ENCODE measurements around the gene AGPAT1. TPM values are rescaled to one million over a fixed set of nuclear protein-coding genes. Genes with fewer than 3 reads are reported as not detected.
"Not testable (repeated sequence)": the region's sequence is repeated elsewhere in the genome, so short reads cannot be mapped to it uniquely, and the experiment has no call there.

Gene AGPAT1
- polyA plus RNA-seq, 1 experiment = 158 TPM

DNA sequence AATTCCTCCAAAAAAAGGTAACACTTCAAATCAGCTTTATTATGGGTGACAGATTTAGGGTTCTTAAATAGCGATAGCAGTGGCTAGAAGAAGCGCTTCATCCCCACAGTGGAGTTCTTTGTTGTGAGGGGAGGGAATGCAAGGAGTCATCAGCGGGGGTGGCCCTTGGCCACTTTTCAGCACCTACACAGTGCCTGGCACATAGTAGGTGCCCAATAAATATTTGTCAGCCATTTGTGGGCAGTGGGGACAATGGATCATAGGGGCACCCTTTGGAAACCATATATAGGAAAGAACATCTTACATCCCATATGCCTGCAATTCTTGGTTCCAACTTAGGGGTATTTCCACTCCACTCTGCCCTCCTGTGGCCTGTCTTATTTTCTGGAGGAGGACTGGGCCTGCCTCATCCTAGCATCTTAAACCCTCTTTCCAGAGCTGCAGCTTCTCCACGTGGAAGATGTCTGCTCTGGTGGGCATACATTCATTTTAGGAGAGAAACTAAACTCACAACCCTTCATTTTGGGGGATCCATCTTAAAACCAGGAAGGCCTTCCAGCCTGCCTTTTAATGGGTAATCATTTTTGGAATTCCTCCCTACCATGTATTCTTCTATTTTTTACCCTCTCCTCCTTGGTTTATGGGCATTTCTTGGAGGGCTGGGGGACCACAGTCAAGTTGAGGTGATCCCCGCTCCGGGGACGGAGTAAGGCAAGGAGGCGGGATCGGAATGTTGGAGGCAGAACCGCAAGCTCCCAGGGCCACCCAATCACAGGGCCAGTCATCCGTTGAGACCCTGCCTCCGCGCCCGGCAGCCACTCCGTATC, 19.2 kb upstream of the AGPAT1 start:
- CTCF ChIA-PET = interaction anchor here (0.9 to 2.2 kb wide), 11 partner anchors 16 to 148 kb away, joined by 3 to 10 read pairs (median 5); partner anchors contain the start of genes AGPAT1 and EGFL8
- no peaks in the 10 kb centered on the region for H3K27me3 ChIP-seq (ENCODE audit: control insufficient read depth, insufficient read depth, low read length)
- POLR2A ChIA-PET = interaction anchor here (0.8 to 1.5 kb wide), 3 partner anchors 18 to 777 kb away, joined by 3 to 5 read pairs (median 3); no protein-coding TSS in a partner anchor
- H3K4me3 ChIP-seq (ENCODE audit: low read depth, low read length) = peak overlapping the region; percentile 35
- no peaks in the 10 kb centered on the region for H3K36me3 ChIP-seq (ENCODE audit: control insufficient read depth, insufficient read depth, low read length)
- TF ChIP-seq, protein P1, sequence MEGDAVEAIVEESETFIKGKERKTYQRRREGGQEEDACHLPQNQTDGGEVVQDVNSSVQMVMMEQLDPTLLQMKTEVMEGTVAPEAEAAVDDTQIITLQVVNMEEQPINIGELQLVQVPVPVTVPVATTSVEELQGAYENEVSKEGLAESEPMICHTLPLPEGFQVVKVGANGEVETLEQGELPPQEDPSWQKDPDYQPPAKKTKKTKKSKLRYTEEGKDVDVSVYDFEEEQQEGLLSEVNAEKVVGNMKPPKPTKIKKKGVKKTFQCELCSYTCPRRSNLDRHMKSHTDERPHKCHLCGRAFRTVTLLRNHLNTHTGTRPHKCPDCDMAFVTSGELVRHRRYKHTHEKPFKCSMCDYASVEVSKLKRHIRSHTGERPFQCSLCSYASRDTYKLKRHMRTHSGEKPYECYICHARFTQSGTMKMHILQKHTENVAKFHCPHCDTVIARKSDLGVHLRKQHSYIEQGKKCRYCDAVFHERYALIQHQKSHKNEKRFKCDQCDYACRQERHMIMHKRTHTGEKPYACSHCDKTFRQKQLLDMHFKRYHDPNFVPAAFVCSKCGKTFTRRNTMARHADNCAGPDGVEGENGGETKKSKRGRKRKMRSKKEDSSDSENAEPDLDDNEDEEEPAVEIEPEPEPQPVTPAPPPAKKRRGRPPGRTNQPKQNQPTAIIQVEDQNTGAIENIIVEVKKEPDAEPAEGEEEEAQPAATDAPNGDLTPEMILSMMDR (IDR thresholded peaks at IDR 0.05; ENCODE audit: insufficient read depth, low read depth, low read length) = peak; percentile 61
- DNase-seq (ENCODE audit: low read depth) = no peak

DNA sequence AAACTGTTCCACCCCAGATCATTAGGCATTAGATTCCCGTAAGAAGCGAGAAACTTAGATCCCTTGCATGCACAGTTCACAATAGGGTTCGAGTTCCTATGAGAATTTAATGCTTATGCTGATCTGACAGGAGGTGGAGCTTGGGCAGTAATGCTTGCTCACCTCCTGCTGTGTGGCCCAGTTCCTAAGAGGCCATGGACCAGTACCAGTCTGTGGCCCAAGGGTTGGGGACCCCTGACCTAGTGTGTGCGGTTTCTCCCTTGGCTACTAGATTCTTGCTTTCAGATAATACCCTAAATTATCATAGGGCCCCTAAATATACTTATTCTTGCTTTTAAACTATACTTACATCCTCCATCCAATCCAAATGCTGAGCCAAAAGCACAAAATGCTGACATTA, 18.5 kb upstream of the AGPAT1 start:
- CTCF ChIA-PET = interaction anchor here (1.3 to 2.2 kb wide), 3 partner anchors 18 to 111 kb away, joined by 6 to 10 read pairs (median 7); partner anchors contain the start of gene AGPAT1

DNA sequence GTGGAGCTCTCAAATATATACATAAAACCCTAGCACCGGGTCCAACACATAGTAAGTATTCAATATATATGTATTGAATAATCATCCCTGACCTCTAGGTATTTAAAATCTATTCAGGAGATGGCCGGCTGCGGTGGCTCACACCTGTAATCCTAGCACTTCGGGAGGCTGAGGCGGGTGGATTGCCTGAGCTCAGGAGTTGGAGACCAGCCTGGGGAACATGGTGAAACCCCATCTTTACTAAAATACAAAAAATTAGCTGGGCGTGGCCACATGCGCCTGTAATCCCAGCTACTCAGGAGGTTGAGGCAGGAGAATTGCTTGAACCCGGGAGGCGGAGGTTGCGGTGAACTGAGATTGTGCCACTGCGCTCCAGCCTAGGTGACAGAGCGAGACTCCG, 17.2 kb upstream of the AGPAT1 start:
- CTCF ChIA-PET = interaction anchor here (0.9 to 1.6 kb wide), 3 partner anchors 52 to 79 kb away, joined by 4 to 9 read pairs (median 6); no protein-coding TSS in a partner anchor
- H3K36me3 ChIP-seq (ENCODE audit: control insufficient read depth, insufficient read depth, low read length); DNase-seq (ENCODE audit: low read depth); H3K4me3 ChIP-seq (ENCODE audit: low read depth, low read length); H3K27me3 ChIP-seq (ENCODE audit: control insufficient read depth, insufficient read depth, low read length); POLR2A ChIA-PET: not testable (repeated sequence)

More for the DNA sequence above, 18.5 kb upstream of the AGPAT1 start:
- POLR2A ChIA-PET = no interaction called here
- no peak overlapping the region for H3K4me3 ChIP-seq (ENCODE audit: low read depth, low read length)
- H3K27me3 ChIP-seq (ENCODE audit: control insufficient read depth, insufficient read depth, low read length) = no peaks in the 10 kb centered on the region
- no peak for DNase-seq (ENCODE audit: low read depth)
- no peaks in the 10 kb centered on the region for H3K36me3 ChIP-seq (ENCODE audit: control insufficient read depth, insufficient read depth, low read length)
- TF ChIP-seq, protein P1 (IDR thresholded peaks at IDR 0.05; ENCODE audit: insufficient read depth, low read depth, low read length) = no peak

DNA sequence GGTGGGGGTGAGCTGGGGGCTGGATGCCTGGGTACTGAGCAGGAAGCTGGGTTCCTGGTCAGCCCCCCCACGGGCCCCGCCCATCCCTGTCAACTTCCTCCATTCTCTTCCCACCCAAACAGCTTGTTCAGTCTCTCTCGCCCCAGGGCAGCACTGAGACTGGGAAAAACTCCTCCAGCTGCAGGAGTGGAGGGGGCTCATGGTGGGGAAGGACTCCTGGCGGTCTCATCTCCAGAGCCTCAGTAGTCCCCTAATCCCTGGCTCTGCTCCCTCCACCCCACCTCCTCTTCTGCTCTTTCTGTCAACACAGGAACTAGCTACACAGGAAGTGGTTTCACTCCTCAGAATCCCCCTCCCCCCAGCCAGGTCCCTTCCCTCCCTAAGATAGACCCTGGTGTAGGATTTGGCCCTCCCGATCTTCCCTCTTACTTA, 16.7 kb upstream of the AGPAT1 start, which contains the start of gene GPSM3:
Gene GPSM3 (minus strand): TSS at position 36 of the 432 bp plus-strand sequence. CDS start 130 bp downstream, outside the sequence.
- no peak for DNase-seq (ENCODE audit: low read depth)
- ChIA-PET POLR2A (no interaction called here), CTCF (interaction anchor here (0.9 to 1.6 kb wide), 3 partner anchors 53 to 79 kb away, joined by 4 to 9 read pairs (median 6); no protein-coding TSS in a partner anchor)
- no peaks in the 10 kb centered on the region for H3K27me3 ChIP-seq (ENCODE audit: control insufficient read depth, insufficient read depth, low read length)
- peak within 1 kb of the TSS; percentile 7; the same call in 1 of the 2 replicates for H3K4me3 ChIP-seq (ENCODE audit: low read depth, low read length)
- peaks cover 2% of the 10 kb centered on the region; the same call in 1 of the 2 replicates for H3K36me3 ChIP-seq (ENCODE audit: control insufficient read depth, insufficient read depth, low read length)
- TF ChIP-seq, protein P1 (IDR thresholded peaks at IDR 0.05; ENCODE audit: insufficient read depth, low read depth, low read length) = no peak

GRCh38 chr6:32191696-32192607, 16.1 kb upstream of the AGPAT1 start:
- peaks cover 3% of the 10 kb centered on the region; the same call in 1 of the 2 replicates for H3K36me3 ChIP-seq (ENCODE audit: control insufficient read depth, insufficient read depth, low read length)
- POLR2A ChIA-PET = no interaction called here
- H3K27me3 ChIP-seq (ENCODE audit: control insufficient read depth, insufficient read depth, low read length) = no peaks in the 10 kb centered on the region
- CTCF ChIA-PET = interaction anchor here (1.5 to 2.1 kb wide), 3 partner anchors 15 to 73 kb away, joined by 6 to 9 read pairs (median 7); no protein-coding TSS in a partner anchor
- TF ChIP-seq, protein P1 (IDR thresholded peaks at IDR 0.05; ENCODE audit: insufficient read depth, low read depth, low read length) = no peak
- DNase-seq (ENCODE audit: low read depth) = no peak
- peak overlapping the region; percentile 7; the same call in 1 of the 2 replicates for H3K4me3 ChIP-seq (ENCODE audit: low read depth, low read length)

Data from BJ (cell line).